IMR-90 (cell line): ENCODE results near the gene ADPRHL1.
"Not testable (repeated sequence)": the region's sequence is repeated elsewhere in the genome, so short reads cannot be mapped to it uniquely, and the experiment has no call there.

ENCODE experiments used
- CTCF ChIP-seq: conservative IDR thresholded peaks from 2 replicates; pipeline ENCODE4 v1.5.1; 2012; ENCODE audit warnings: mild to moderate bottlenecking, low read depth, low read length, improper control_type of control experiment
- POLR2A ChIP-seq: IDR thresholded peaks from 2 replicates; pipeline ENCODE4 v1.6.1; 2012; ENCODE audit warnings: mild to moderate bottlenecking, low read depth, low read length
- RAD21 ChIP-seq: IDR thresholded peaks from 2 replicates; pipeline ENCODE4 v1.6.1; 2012; ENCODE audit warnings: low read length, improper control_type of control experiment
- RCOR1 ChIP-seq: IDR thresholded peaks from 2 replicates; pipeline ENCODE4 v1.6.1; 2012; ENCODE audit warnings: mild to moderate bottlenecking, low read length, improper control_type of control experiment; ENCODE audit not compliant: insufficient replicate concordance

GRCh38 chr13:113435907-113436306 is 17.4 kb downstream of the ADPRHL1 start:
- not testable (repeated sequence) for TF ChIP-seq POLR2A, CTCF, RCOR1, RAD21
